Erythroblast (primary cell): Measurements from ENCODE around the gene HNRNPC.
"Not testable (repeated sequence)": the region's sequence is repeated elsewhere in the genome, so short reads cannot be mapped to it uniquely, and the experiment has no call there.

ENCODE experiments used
- GATA1 ChIP-seq: IDR thresholded peaks from 2 replicates; pipeline ENCODE4 v1.6.1; 2011; ENCODE audit warnings: low read depth, mild to moderate bottlenecking, control low read depth, low read length, moderate library complexity
- POLR2A ChIP-seq: IDR thresholded peaks from 2 replicates; pipeline ENCODE4 v1.6.1; 2011; ENCODE audit warnings: mild to moderate bottlenecking, low read length

GRCh38 chr14:21286516-21286915 is 17.3 kb upstream of the HNRNPC start:
- TF ChIP-seq POLR2A, GATA1: not testable (repeated sequence)
